COR-L47 (cell line): ENCODE results near the gene TTC9B.

Source experiments
- DNase-seq: peaks from one replicate; lab custom pipeline; 2025; lab: John Stamatoyannopoulos, UW

TTC9B gene

DNA sequence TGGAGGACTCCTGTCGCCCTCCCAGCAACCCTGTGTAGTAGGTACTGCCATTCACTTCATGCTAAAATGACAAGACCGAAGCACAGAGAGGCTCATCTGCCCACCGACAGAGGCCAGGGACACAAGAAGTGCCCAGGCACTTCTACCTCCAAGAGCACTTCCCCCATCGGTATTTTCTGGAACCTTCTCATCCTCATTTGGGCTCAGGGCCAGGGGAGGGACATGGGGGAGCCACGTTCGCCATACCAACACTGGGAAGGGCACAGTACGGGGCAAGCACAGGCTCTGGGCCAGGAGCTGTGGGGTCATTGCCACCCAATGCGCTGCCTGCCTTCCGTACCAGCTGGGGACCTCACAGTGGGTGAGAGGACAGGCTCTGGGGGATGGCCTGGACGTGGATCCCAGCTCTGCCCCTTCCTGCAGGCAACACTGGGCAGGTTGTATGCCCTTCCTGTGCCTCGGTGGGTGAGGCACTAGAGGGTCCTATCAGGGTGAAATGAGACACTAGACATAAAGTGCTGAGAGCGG, 29.6 kb upstream of the TTC9B start:
- DNase-seq = no peak

GRCh38 chr19:40247178-40247577, 29.0 kb upstream of the TTC9B start:
- no peak for DNase-seq

DNA sequence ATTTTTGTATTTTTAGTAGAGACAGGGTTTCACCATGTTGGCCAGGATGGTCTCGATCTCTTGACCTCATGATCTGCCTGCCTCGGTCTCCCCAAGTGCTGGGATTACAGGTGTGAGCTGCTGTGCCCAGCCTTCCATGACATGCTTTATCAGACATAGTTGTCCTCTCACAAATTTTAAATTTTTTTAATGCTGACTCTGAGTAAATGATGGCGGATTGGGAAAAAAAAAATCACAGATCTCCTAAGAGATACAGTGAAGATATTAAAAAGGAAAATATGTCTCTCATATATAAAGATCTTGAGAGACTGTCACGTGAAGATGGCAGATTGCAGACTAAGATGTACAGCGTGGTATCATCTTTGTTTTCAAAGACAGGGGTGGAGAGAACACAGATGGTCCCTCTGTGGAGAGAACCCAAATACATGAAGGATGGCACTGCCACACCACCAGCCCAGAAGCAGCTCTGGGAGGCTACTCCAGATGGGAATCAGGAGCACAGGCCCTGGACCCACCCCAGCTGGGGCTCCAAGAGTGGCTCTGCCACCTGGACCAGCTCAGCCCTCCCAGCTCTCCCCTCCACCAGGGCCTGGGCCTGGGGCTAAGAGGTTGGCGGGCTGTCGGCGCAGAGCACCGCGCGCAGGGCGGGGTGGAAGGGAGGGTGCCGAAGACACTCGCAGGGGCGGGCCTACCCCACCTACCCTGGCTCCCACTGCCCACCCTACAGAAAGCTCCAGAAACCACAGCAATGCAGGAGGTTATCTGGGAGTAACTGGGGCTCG, 28.3 kb upstream of the TTC9B start:
- DNase-seq = no peak

DNA sequence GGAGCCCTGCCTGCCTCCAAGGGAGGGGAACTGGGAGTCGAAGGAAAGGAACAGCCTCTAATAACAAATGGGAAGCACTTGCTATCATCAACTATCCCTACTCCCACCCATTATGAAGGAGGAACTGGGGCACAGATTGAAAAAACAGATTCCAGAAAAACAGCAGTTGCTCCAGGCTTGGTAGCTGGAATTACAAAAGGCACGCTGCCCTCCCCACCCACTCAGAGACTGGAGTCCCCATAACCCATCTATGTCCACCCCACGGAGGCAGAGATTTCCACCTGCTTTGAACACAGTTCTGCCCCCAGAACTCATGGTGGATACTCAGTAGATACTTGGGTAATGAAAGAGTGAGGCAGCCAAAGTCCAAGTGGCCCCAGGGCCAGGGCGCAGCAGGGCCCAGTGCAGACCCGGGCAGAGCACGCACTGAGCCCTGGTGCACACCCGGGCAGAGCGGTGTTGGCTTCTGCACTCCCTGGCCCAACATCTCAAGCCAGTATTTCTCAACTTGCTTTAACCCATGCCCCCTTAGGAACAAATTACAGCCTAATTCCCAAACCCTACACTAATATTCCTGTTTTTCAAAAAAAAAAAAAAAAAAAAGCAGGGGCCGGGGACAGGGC, 27.4 kb upstream of the TTC9B start:
- no peak for DNase-seq

- DNase-seq = no peak
These were observed 26.6 kb upstream of the TTC9B start for GRCh38 chr19:40244579-40245317.

DNA sequence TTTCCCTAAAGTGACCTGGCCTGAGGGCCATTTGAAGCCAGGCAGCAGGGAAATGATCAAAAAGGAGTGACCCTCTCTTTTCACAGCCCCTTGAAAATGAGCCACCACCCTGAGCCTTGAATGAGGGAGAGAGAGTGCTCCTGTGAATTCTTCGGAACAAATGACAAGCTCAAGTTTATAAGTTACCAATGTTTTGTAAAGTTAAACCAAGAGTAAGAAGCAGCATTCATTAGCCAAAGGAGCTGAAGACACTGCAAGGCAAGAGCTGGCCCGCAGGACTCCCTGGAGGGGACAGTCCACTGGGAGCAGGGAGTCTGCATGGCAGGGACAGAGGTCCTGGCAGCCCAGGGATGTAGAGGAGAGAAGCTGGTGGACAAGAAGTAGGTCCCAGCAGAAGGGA, 25.0 kb upstream of the TTC9B start:
- DNase-seq = no peak

DNA sequence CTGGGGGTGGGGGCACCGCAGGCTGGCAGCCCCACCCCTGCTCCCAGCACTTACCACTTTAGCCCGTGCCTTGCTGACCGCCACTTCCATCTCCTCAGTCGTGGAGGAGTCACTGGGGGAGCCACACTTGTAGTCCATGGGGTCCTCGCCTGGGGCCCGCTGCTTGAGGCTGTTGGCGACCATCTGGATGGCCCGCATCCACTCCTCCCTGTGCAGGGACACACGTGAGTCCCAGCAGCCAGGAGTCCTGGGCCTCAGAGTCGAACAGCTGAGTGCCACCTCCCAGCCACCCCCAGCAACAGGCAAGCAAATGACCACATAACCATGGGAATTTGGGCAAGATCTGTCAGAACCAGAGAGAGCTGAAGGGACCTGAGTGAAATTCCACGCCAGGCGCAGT, 24.3 kb upstream of the TTC9B start:
- no peak for DNase-seq

DNA sequence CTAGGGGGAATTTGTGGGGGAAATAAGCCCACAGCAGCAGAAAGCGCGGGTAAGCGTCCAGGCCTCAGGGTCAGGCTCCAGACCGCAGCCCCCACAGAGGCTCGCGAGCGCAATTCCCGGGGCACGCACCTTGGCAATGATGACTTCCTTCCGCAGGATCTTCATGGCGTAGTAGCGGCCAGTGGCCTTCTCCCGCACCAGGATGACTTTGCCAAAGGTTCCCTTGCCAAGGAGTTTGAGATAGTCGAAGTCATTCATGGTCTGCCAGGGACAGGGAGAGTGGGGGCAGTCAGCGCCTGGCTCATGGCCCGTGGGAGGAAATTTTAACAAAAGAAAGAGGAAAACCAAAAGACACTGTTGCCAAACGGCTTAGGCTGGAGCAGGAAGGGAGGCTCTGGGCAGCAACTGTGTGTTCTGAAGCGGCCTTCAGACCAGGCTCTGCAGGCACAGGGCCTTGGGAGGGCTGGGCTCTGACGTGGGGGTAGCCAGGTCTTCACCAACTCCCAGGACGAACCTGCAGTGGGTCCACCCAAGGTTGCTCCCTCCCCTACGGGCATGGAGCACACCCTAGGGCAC, 23.7 kb upstream of the TTC9B start:
- no peak for DNase-seq

DNA sequence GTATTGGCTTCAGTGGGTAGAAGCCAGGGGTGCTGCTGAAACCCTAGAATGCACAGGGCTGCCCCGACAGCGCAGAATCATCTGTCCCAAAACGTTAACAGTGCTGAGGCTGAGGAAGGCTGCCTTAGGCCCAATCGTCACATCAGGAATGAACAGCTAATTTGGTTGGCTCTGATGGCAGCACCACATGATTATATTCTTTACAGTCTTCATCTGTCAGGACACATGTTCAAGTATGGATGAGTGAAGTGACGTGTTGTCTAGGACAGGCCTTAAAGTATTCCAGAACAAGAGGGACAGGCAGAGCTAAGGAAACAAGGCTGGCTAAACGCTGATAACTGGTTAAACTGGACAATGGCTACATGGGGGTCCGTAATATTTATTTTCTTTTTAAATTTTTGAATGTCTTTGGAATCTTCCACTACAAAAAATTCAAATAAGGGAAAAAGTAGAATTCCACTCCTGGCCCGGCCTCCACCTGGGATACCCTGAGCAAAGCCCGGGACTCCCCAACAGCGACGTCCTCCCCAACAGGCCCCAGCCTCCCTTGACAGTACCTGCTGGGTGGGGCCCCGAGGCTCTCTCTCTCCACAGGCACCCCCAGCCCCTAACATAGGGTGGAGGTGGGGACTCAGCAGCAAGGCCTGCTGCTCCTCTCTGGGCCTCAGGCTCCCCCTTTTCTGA, 23.1 kb upstream of the TTC9B start:
- no peak for DNase-seq

- no peak for DNase-seq
These were observed 22.1 kb upstream of the TTC9B start for GRCh38 chr19:40240332-40240731.

GRCh38 chr19:40239415-40240226, 21.4 kb upstream of the TTC9B start:
- DNase-seq = no peak

- no peak for DNase-seq
These were observed 20.6 kb upstream of the TTC9B start for GRCh38 chr19:40238775-40239174.

- DNase-seq = no peak
These were observed 19.6 kb upstream of the TTC9B start for GRCh38 chr19:40237791-40238190.

- no peak for DNase-seq
These were observed 18.2 kb upstream of the TTC9B start for GRCh38 chr19:40236366-40236765.

GRCh38 chr19:40236026-40236355, 17.8 kb upstream of the TTC9B start:
- no peak for DNase-seq

GRCh38 chr19:40235238-40236025, 17.2 kb upstream of the TTC9B start:
- DNase-seq = no peak

GRCh38 chr19:40234429-40235237, 16.4 kb upstream of the TTC9B start:
- no peak for DNase-seq

GRCh38 chr19:40233811-40234389, 15.7 kb upstream of the TTC9B start:
- no peak for DNase-seq
